GM20431 (cell line): ENCODE data around the gene AARSD1.
"Not testable (repeated sequence)": the region's sequence is repeated elsewhere in the genome, so short reads cannot be mapped to it uniquely, and the experiment has no call there.

Experiments used
- in situ Hi-C: fragments of 300-500 bp; cut with MseI, MboI; formaldehyde crosslinking; loops from one replicate; pipeline ENCODE4 v1.15.0; 2020; ENCODE audit warnings: low sequenced_read_pairs; ENCODE audit not compliant: unreplicated experiment

Gene AARSD1

DNA sequence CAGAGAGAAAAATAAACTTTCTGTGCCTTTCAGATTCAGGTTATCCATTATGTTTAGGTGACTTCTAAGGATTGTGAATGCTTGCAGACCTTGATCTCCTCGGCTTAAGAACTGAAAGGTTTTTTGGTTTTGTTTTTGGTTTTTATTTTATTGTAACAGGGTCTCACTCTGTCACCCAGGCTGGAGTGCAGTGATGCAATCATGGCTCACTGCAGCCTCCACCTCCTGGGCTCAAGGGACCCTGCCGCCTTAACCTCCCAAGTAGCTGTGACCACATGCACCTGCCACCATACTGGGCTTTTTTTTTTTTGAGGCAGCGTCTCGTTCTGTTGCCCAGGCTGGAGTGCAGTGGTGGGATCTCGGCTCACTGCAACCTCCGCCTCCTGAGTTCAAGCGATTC, 40.8 kb downstream of the AARSD1 start:
- in situ Hi-C loops, result not testable (repeated sequence)

- in situ Hi-C loops, result no loop called here
These were observed 42.0 kb downstream of the AARSD1 start for GRCh38 chr17:42922294-42922693.

DNA sequence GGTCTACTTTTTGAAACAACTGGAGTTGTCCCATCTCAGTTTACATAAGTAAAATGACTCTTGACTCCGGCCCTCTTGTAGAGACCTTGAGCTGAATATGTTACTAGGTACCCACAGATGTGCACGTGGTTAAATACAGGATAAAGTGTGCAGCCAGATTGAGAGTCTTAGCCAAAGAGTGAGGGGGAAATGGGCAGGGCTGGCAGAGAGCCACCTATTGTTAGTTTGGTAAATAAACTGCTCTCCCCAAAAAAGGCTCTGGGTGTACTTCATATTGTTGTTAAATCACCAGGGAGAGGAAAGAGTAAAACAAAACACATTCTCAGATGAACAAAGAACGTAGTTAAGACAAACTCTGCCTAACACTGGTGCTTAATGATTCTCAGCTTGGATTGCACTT, 43.3 kb downstream of the AARSD1 start:
- in situ Hi-C loops, result no loop called here

DNA sequence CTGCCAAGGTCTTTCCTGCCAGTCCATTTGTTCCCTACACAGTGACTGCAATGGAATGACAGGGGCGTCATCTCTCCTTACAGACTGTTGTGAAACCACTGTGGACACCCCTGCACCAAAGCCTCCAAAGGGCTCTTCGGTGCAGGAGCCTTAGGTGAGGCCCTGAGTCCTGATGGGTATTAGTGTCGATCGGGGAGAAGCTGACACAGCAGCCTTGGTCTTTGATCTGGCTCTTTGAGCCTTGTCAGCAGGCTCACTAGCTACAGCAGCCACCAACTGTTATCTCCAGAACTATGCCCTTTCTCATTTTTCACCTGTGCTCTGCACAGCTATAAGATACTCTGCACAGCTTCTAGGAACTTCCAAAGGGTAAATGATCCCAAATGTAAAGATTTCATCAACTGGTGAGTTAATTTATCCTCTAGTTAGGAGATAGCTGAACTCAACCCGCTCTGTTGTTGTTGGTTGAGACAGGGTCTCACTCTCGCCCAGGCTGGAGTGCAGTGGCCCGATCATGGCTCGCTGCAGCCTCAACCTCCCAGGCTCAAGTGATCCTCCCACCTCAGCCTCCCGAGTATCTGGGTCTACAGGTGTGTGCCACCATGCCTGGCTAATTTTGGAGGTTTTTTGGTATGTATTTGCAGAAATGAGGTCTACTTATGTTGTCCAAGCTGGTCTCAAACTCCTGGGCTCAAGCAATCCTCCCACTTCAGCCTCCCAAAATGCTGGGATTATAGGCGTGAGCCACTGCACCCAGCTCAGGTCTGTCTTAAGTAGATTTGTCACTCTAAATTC, 44.0 kb downstream of the AARSD1 start:
- in situ Hi-C loops, result no loop called here

DNA sequence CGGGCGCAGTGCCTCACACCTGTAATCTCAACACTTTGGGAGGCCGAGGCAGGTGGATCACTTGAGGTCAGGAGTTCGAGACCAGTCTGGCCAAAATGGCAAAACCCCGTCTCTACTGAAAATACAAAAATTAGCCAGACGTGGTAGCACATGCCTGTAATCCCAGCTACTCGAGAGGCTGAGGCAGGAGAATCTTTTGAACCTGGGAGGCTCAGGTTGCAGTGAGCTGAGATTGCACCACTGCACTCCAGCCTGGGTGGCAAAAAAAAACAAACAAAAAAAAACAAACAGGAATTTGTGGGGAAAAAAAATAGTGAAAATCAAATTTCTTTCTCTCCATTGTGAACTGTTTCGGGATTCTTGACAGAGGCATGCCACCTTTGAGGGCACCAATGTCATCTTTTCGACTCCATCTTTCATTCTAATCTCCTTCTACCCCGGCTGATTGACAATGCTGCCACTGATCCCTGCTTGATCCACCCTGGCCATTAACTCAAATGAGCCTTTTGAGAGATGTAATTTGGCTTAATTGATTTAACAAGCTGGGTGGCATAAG, 44.7 kb downstream of the AARSD1 start:
- in situ Hi-C loops, result not testable (repeated sequence)

GRCh38 chr17:42918902-42919521, 45.2 kb downstream of the AARSD1 start:
- in situ Hi-C loops, result no loop called here

DNA sequence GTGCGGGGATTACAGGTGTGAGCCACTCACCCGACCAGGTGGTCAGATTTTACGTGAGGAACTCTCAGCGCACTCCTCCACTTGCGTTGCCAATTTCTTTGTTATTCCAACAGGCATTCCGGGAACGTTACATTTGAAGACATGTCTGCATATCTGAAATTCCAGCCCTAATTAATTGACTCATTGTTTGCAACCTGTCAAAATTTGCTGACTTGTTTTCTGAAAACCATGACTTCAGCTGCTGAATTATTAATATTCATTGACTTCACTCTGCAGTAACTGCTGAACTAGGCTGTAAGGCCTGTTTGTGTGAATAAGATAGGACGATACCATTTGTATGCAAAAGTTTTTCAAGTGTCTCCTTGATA, 47.0 kb downstream of the AARSD1 start:
- in situ Hi-C loops, result no loop called here

DNA sequence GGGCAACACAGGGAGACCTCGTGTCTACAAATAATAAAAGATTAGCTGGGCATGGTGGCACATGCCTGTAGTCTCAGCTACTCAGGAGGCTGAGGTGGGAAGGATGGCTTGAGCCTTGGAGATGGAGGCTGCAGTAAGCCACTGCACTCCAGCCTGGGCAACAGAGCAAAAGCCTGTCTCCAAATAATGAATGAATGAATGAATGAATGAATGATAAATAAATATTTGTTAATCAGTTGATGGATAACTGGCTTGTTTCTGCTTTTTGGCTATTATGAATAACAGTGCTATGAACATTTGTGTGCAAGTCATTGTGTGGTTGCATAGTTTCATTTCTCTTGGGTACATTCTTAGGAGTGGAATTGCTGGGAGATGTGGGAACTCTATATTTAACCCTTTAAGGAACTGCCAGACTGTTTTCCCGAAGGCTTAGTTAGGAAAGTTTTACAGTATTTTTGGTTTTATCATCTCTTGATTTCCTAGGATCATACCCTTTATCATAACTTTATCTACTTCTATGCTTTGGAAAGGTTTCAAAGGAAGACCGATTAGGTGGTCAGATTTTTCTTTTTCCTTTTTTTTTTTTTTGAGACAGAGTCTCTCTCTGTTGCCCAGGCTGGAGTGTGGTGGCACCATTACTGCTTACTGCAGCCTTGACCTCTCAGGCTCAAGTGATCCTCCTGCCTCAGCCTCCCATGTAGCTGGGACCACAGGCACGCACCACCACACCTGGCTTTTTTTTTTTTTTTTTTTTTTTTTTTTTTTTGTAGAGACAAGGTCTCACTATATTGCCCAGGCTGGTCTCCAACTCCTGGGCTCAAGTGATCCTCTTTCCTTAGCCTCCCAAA, 47.6 kb downstream of the AARSD1 start:
- in situ Hi-C loops, result not testable (repeated sequence)

DNA sequence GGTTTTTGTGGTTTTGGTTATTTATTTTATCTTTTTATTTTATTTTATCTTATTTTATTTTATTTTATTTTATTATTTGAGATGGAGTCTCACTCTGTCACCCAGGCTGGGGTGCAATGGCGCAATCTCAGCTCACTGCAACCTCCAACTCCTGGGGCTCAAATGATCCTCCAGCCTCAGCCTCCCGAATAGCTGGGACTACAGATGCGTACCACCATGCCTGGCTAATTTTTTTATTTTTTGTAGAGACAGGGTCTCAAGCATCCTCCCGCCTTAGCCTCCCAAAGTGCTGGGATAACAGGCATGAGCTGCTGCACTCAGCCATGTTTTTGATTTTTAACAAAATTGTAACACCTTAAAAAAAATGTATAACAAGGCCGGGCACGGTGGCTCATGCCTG, 49.0 kb downstream of the AARSD1 start:
- in situ Hi-C loops, result not testable (repeated sequence)

- in situ Hi-C loops, result no loop called here
These were observed 50.2 kb downstream of the AARSD1 start for GRCh38 chr17:42913981-42914617.

DNA sequence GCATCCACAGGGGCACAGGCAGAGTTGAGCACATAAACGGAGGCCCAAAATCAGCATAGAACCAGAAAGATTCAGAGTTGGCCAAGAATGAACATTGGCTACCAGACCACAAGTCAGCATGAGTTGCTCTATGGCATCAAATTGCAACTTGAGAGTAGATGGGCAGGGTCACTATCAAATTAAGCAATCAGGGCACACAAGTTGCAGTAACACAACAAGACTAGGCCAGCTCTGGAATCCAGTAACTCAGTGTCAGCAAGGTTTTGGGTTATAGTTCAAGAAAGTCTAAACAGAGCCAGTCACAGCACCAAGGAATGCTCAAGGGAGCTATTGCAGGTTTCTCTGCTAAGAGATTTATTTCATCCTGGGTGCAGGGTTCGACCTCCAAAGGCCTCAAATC, 50.7 kb downstream of the AARSD1 start:
- in situ Hi-C loops, result no loop called here

- in situ Hi-C loops, result no loop called here
These were observed 55.2 kb downstream of the AARSD1 start for GRCh38 chr17:42908872-42909700.

DNA sequence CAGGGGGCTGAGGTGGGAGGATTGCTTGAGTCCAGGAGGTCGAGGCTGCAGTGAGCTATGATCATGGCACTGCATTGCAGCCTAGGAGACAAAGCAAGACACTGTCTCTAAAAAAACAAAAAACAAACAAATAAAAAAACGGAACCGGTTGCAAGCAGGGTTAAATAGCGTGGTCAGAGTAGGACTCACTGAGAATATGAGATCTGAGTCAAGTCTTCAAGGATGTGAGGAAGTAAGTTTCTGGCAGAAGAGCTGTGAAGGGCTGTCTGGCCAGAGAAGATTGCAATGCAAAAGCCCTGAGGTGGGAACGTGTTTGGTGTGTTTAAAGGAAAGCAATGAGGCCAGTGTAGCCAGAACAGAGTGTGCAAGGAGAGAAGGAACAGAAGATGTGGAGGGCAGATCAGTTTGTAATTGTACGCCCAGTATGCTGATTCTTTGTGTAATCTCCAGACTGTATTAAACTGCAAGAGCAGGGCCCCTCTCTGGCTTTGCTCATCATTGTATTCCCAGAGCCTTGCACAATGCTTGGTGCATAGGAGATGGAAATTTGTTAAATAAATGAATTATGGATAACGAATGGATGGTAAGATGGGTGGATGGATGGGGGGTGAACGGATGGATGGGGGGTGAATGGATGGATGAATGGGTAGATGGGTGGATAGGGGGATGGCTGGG, 57.3 kb downstream of the AARSD1 start:
- in situ Hi-C loops, result no loop called here

DNA sequence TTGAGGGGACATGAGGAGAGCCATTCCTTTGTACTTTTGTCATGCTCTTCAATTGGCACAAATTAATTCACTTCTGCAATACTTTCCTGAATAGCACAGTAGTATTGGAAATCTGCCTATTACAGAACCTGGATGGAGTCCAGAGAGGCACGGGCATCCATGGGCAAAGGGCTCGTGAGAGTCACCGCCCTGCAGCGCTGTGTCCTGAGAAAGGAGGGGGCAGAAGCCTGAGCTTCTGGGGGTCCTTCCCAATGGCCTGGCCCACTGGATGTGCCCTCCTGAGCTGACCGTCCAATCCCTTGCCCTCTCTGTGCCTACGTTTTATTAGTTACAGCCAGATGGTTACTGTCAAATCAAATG, 60.2 kb downstream of the AARSD1 start:
- in situ Hi-C loops, result no loop called here

DNA sequence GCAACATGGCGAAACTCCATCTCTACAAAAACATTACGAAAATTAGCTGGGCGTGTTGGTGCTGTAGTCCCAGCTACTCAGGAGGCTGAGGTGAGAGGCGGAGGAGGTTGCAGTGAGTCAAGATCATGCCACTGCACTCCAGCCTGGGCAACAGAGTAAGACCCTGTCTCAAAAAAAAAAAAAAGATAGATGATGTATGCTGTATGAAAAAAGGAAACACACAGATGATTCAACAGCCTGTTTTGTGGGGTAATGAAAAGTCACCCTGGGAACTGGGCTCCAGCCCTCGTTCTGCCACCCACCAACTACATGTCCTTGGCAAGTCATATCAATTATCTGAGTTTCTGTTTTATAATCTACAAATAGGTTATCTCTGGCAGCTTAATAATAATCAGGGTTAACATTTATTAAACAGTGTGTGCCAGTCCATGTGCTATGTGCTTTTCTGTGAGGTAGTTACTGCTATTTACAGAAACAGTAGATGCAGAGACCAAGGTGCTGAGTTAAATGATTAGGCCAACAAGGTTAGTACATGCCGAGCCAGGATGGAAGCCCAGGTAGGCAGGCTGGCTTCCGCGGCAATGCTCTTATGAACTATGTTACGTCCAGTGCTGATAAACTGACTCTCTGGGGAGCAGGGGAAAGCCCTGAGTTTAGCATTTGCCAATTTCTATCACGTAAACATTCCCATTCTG, 62.6 kb downstream of the AARSD1 start:
- in situ Hi-C loops, result no loop called here
